ENCODE measurements around the gene BORCS5.
"Not testable (repeated sequence)": the region's sequence is repeated elsewhere in the genome, so short reads cannot be mapped to it uniquely, and the experiment has no call there.

BORCS5 gene

DNA sequence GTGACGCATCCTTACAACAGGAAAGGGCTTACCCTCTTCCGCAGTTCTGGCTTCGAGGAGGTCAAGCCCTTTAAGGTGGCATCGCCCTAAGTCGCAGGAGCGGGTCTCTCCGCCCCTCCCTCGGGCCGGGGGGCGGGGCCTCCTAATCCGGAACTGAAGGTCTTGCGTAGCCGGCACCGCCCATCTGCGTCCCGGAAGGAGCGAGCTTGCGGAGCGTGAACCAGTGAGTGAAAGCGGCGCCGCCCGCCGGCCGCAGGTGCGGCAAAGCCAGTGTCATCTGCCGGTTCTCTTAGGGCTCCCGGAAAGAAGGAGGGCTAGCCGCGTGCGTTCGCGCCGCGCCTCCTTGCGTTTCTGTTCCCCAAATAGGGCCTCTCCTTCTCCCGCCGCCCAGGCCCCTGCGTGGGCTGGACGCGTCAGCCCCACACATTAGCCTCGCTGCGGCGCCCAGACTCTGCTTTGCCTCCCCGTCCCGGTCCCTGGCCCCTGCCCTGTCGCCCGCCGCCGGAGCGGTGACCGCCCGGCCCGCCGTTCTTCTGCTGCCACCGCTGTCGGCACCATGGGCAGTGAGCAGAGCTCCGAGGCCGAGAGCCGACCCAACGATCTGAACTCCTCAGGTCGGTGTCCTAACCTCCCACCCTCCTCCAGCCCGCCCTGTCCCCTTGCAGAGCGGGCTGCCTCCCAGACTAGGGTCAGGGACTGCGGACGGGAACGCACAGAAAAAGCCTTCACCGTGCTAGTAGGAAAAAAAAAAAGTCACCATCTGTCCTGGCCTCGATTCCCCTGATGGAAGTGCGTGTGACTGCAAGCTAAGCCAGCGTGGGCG lies at the start of gene BORCS5:
TSS of gene BORCS5 (plus strand) at position 183 of the 823 bp plus-strand sequence. CDS start at position 557, 374 bp downstream.
- in situ Hi-C loops (cut with HindIII; ENCODE audit: low sequenced_read_pairs), result no loop called here

DNA sequence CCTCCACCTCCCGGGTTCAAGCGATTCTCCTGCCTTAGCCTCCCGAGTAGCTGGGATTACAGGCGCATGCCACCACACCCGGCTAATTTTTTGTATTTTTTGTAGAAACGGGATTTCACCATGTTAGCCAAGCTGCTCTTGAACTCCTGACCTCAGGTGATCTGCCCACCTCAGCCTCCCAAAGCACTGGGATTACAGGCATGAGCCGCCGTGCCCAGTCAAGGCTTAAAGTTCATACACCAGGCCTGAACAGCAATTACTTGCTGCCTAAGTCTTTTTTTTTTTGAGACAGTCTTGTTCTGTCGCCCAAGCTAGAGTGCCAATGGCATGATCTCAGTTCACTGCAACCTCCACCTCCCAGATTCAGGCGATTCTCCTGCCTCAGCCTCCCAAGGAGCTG lies 46.2 kb upstream of the BORCS5 start:
- in situ Hi-C loops (cut with HindIII; ENCODE audit: low sequenced_read_pairs), result not testable (repeated sequence)

DNA sequence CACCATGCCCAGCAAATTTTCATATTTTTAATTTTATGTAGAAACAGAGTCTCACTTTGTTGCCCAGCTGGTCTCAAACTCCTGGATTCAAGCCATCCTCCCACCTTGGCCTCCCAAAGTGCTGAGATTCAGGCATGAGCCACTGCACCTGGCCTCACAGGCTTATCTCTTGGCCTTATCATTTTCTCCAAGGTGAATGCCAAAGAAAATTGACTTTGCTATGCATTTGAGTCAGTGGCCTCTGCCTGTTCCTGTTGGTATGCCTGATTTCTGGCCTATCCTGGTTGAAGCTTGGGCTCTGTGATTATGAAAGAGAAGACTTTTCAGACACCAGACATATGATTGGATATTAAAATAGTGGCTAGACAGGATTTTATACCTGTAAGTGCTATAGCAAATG lies 41.0 kb upstream of the BORCS5 start:
- in situ Hi-C loops (cut with HindIII; ENCODE audit: low sequenced_read_pairs), result no loop called here

DNA sequence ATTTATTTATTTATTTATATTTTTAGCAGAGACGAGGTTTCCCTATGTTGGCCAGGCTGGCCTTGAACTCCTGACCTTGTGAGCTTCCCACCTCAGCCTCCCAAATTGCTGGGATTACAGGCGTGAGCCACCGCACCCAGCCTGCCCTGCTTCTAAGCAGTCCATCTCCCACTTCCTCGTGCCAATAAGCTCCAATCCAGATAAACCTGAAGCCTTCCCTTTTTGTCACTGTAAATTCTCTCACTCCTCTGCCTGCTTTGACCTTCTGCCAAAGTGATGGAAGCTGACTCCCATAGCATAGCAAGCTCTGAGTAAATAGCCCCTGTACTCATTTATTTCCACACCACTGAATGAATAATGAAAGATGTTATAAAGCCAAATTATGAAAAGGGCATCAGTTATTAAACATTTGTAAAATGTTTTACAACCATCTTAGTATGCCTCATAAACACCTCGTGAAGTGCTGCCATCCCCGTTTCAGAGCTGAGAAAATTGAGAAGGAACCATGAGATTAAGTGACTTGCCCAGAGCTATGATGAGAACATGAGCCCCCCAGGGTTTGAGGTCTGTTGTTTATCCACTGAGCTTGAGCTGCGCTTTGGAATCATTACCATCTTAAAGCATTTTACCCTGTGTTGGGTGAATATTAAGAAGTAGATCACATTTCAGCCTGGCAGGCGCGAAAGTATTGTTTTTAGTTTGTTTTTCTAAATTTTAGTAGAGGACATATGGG lies 37.3 kb upstream of the BORCS5 start:
- in situ Hi-C loops (cut with HindIII; ENCODE audit: low sequenced_read_pairs), result no loop called here

DNA sequence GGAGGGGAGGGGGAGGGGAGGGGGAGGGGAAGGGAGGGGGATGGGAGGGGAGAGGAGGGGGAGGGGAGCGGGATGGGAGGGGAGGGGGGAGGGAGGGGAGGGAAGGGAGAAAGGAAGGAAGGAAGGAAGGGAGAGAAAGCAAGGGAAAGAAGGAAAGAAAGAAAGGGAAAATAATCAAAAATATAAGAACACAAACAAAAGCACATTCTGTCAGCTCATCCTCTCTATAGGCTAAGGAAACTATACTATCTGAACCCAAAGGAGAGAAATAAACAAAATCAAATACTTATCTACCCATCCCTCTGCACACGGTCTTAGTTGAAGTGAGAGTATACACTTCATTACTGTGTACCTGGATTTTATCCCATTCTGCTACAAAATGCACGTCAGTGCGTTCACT lies 33.8 kb upstream of the BORCS5 start:
- in situ Hi-C loops (cut with HindIII; ENCODE audit: low sequenced_read_pairs), result no loop called here

DNA sequence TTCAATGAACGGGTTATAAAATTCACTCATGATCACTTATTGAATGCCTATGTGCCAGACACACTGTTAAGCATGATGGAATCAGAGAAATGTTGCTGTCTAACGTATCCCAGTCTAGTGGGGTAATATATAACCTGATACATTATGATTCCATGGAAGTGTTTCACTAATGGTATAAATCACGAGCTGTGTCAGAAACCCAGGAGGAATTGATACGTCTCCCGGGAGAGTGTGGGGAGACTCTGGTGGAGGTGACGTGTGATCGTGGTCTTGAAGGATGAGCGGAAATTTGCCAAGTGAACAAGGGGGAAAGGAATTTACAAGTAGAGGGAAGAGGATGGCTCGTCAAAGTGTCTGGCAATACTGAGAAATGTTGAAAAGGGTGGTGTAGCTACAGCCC lies 33.3 kb upstream of the BORCS5 start:
- in situ Hi-C loops (cut with HindIII; ENCODE audit: low sequenced_read_pairs), result no loop called here

DNA sequence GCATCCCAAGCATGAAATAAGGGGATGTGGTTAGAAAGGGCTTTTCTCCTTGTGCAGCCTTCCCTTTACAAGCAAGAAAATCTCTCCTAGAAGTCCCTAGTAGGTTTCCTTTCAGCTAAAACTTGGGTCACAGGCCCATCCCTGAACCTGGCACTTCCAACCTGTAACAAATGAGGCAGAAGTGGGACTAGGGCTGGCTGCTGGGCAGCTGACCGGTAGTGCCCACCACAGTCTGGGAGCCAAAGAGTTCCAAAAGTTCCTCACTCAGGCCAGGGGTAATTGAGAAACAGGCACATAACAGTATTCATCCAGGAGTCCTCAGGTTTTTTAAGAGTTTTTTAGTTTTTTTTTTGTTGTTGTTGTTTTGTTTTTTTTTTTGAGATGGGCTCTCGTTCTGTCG lies 30.6 kb upstream of the BORCS5 start:
- in situ Hi-C loops (cut with HindIII; ENCODE audit: low sequenced_read_pairs), result loop anchor here (25.0 kb wide), 2 partner anchors 239 to 739 kb away; no protein-coding TSS in a partner anchor

DNA sequence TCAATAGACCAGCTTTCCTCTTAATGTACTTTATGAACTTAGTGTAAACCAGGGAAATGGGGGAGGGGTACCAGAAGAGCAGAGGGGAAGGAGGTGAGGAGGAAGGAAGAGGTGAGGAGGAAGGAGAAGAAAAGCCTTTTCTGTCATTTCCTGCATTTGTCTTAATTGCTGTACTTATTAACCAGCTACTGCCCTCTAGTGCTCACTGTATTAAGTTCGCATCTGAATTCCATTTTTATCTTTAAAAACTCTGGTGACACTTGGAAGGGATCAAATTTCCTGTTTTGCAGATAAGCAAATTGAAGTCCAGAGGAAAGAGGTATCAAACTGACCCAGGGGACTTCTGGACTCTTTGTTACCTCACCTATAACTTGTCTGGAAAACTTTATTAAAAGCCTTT lies 29.1 kb upstream of the BORCS5 start:
- in situ Hi-C loops (cut with HindIII; ENCODE audit: low sequenced_read_pairs), result loop anchor here (25.0 kb wide), 2 partner anchors 241 to 741 kb away; no protein-coding TSS in a partner anchor

DNA sequence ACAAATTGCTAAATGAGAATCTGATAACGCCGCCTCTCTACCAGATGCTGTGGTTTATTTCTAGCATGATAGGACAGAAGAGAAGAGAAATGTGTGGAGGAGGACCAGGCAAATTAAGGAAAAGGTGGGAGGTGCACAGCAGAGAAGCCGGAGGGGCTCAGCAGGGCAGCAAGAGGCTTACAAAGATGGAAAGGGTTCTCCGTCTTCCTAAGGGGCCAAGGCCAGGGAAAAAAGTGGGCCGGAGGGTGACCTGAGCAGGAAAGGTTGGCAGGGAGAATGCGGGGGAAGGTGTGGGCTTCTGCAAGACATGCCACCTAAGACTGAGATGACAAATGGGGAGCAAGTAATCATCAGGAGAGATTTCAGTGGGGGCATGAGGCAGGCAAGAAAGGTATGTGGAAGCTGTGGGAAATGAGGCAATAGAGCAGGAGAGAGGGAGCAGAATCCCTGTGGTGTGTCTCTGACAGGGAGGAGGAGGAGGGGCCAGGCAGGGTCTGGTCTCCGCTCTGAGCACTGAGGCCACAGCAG lies 25.6 kb upstream of the BORCS5 start:
- in situ Hi-C loops (cut with HindIII; ENCODE audit: low sequenced_read_pairs), result loop anchor here (25.0 kb wide), 2 partner anchors 244 to 744 kb away; no protein-coding TSS in a partner anchor

DNA sequence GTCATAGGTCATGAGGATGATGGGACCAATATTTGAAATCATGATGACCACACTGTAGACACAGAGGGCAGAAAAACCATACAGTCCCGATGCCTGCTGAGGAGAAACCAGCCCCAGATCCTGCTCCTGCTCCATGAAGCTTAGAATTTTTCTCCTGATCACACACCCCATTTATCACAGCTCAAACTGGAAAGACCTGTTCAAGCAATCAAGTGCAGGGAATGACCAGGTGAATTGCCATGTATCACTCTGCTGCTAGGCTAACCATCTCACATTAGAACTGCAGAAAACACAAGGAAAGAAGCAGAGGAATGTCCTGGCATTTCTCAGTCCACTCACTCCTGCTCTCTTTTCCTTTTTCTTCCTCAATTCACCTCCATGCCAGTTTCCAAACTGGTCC lies 25.0 kb upstream of the BORCS5 start:
- in situ Hi-C loops (cut with HindIII; ENCODE audit: low sequenced_read_pairs), result loop anchor here (25.0 kb wide), 2 partner anchors 245 to 745 kb away; no protein-coding TSS in a partner anchor

DNA sequence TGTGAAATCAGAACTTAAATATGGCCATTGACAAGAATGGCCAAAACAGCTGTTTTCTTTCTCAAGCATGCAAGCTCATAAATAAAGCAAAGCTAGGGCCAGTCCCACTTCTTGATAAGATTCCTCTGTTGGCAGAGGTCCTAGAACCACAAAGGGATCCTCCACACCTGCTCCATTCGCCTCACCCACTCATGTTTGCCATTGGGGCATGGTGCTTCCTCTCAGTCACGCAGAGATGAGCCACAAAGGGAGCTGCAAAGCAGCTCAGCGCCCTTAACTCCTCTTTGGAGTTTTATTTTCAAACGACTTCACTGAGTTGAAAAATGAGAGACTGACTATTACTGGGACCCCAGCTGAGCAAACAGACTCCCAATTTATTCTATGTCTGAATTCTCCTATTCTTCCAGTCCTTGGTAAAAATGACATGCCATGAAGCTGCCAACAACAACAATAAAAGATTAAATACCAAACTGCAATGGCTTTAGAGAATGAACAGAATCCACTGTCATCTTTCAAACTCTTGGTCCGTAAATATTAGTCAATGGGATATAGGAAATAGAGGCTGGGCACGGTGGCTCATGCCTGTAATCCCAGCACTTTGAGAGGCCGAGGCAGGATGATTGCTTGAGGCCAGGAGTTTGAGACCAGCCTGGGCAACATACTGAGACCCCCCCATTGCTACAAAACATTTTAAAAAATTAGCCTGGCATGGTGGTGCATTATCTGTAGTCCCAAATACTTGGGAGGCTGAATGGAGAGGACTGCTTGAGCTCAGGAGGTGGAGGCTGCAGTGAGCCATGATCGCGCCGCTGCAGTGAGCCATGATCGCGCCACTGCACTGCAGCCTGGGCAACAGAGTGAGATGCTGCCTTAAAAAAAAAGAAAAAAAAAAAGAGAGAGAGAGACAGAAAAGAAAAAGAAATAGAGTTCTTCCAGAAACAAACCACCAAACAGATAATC lies 23.2 kb upstream of the BORCS5 start:
- in situ Hi-C loops (cut with HindIII; ENCODE audit: low sequenced_read_pairs), result loop anchor here (25.0 kb wide), 2 partner anchors 246 to 746 kb away; no protein-coding TSS in a partner anchor

DNA sequence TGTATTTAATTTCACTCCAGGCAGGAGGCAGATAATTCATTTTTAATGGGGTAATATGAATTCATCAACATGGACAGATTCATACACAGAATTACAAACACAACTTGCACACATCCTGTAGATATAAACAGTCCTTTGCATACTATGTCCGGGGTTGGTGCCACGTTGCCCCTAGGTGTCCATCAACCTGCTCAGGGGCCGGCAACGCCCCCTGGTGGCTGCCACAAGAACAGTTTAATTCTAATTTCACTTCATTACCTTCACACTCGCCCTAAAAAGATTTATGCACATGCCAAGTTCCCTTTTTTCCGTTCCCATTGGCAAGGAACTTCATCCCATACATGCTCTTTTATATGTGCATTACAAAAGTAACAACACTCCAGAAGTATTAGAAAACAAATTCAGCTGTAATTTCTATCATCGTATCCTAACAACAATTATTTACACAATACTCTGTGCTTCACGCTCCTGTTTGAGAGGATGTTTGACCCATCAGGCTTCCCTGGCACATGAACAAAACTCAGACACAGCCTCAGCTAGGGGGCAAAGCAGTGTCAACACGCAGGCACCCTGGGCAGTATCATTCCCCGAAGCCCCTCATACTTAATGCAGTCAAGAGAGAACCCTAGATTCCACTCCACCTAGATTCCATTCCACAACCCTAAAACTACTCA lies 22.4 kb upstream of the BORCS5 start:
- in situ Hi-C loops (cut with HindIII; ENCODE audit: low sequenced_read_pairs), result loop anchor here (25.0 kb wide), 2 partner anchors 247 to 747 kb away; no protein-coding TSS in a partner anchor

DNA sequence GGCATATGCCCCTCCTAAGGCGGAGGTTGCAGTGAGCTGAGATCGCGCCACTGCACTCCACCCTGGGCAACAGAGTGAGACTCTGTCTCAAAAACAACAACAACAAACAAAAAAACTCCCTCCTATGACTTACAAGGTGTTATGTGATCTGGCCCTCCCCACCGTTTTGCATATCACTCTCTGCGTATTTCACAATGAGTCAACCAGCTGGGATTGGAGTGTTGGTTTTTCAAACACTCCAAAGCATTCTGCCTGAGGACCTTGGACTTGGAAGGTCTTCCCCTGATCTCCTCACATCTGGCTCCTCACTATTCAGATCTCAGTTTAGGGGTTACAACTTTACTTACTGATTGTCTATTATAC lies 20.8 kb upstream of the BORCS5 start:
- in situ Hi-C loops (cut with HindIII; ENCODE audit: low sequenced_read_pairs), result loop anchor here (25.0 kb wide), 2 partner anchors 249 to 749 kb away; no protein-coding TSS in a partner anchor

DNA sequence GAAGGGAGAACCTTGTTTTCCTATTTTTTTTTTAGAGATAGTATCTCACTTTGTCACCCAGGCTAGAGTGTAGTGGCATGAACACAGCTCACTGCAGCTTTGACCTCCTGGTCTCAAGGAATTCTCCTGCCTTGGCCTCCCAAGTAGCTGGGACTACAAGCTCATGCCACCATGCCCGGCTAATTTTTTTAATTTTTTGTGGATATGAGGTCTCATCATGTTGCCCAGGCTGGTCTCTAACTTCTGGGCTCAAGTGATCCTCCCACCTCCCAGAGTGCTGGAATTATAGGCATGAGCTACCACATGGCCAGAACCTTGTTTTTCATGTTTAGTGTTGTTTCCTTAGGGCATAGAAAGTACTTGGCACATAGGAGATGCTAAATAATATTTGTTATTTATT lies 20.4 kb upstream of the BORCS5 start:
- in situ Hi-C loops (cut with HindIII; ENCODE audit: low sequenced_read_pairs), result loop anchor here (25.0 kb wide), 2 partner anchors 249 to 749 kb away; no protein-coding TSS in a partner anchor

DNA sequence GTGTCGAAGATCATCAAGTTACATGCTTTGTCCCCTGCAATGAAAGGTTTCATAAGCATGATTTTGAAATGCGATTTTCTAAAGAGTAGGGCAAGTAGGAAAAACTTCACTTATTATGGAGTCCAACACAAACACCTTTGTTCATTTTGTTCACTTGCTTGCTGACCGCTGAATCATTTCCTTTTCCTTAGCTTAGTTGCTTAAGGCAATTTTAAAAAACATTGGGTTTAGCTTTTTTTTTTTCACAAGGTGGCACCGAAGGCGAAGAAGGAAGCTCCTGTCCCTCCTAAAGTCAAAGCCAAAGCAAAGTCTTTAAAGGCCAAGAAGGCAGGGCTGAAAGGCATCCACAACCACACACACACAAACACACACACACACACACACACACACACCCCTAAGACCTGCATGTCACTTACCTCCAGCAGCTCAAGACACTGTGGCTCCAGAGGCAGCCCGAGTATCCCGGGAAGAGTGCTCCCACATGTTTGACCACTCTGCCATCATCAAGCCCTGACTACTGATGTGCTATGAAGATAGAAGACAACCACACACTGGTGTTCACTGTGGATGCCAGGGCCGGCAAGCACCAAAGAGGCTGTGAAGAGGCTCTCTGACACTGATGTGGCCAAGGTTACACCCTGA lies 18.2 kb upstream of the BORCS5 start:
- in situ Hi-C loops (cut with HindIII; ENCODE audit: low sequenced_read_pairs), result loop anchor here (25.0 kb wide), 2 partner anchors 251 to 751 kb away; no protein-coding TSS in a partner anchor

DNA sequence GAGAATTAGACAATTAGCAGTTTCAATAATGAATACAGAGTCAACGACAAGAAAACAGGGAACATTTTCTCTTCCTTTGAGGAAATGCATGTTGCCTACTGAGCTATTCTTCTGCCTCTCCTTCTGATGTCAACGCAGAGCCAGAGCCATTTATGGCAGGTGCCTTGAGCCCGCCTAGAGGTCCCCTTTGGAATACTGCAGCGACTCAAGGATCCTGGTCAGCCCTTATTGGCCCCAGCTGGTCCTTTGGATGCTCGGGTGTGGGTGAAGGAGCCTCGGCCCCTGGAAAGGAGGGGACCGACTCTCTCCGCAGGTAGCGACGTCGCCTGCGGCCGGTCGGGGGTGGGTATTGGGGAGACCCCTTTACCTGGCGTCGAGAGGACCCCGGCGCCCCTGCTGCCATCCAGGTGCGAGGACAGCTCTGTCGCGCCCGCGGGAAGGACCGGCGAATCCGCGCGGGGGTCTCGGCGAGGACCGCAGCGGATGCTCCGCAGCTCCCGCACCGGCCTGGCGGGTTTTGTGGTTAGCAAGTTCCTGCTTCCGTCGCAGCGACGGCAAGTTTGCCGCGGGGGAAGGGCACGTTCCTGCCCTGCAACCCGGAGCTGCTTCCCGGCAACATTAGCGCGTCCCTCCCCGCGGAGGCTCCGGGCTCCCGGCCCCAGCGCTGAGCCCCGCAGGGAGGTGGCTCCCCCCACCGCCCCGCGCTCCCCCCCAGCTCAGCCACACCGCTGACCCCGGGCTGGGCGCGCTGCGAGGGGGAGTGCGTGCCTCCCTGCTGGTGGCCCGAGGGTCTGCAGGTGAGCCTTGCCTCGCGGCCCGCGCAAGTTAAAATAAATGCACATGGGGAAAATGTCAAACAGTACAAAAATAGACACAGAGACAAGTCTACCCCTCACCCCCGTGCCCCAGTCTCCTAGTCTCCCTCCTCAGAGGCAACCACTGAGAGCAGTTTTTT lies 6.9 kb upstream of the BORCS5 start, which contains the start of gene MANSC1:
TSS of gene MANSC1 (minus strand) at position 532 of the 955 bp plus-strand sequence. CDS start 6,928 bp downstream, outside the sequence.
- in situ Hi-C loops (cut with HindIII; ENCODE audit: low sequenced_read_pairs), result loop anchor here (25.0 kb wide), 2 partner anchors 263 to 763 kb away; no protein-coding TSS in a partner anchor

DNA sequence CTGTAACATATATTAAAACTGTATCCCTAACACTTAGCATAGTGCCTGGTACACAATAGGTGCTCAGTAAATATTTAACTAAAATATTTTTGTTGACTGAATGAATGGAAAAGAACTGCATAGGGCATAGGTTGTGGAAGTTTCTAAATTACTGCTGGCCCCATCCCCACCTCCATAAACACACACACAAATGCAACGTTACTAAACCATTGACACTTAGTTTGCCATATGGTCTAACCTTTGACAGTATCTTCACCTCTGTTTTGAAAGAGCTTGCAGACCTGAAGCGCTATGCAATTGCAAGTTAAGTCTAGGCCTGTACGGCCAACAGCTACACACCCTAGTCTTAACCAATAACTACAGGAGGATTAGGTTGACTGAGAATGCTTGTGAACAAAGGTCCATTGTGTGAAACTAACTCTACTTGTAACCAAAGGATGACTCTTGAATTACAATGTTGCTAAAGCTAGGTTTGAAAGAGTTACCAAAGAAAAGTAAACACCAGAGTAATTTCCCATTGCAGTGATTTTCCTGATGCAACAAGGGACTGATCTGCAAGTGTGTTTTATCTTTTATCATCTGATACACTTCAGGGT lies 5.9 kb upstream of the BORCS5 start:
- in situ Hi-C loops (cut with HindIII; ENCODE audit: low sequenced_read_pairs), result no loop called here
